Colonic mucosa (tissue), 4 donors: ENCODE results near the gene SESN3. TPM values are rescaled to one million over a fixed set of nuclear protein-coding genes. Genes with fewer than 3 reads are reported as not detected.

Source experiments
- DNase-seq: peaks from one replicate; pipeline ENCODE4 v3.0.0-alpha.2; 2020
- H3K27ac ChIP-seq: fragments of 200-600 bp; one replicate; pipeline ENCODE4 v1.8.0; 2021
- H3K27me3 ChIP-seq: fragments of 200-600 bp; one replicate; pipeline ENCODE4 v1.8.0; 2021
- H3K36me3 ChIP-seq: fragments of 200-600 bp; one replicate; pipeline ENCODE4 v1.8.0; 2021
- H3K4me1 ChIP-seq: fragments of 200-600 bp; one replicate; pipeline ENCODE4 v1.8.0; 2021; ENCODE audit warnings: mild to moderate bottlenecking
- H3K4me3 ChIP-seq: fragments of 200-600 bp; one replicate; pipeline ENCODE4 v1.8.0; 2021
- H3K9ac ChIP-seq, 2 donors: one replicate each; pipeline ENCODE4 v1.7.0; 2013; ENCODE audit warnings: control low read depth in 2 of 2, low read depth in 2 of 2, low read length in 2 of 2
- H3K9me3 ChIP-seq: fragments of 200-600 bp; one replicate; pipeline ENCODE4 v1.8.0; 2021
- intact Hi-C: fragments of 100-400 bp; cut with DNase I; formaldehyde crosslinking; loops from one replicate; pipeline ENCODE4 v1.14.1; 2022
- total RNA-seq, 2 donors: library from RNA; stranded (reverse); fragmentation: NEBNext Ultra II Directional in 1 of 2; extraction: Animal tissue kit (Norgen Biotek cat#: 25700) in 1 of 2; gene quantifications; one replicate each; pipeline ENCODE4 v1.2.1, GENCODE V29; 2021
- TF ChIP-seq, protein P1 (sequence below): fragments of 200-600 bp; IDR thresholded peaks from one replicate; pipeline ENCODE4 v1.8.0; 2022; ENCODE audit warnings: antibody characterized with exemption, mild to moderate bottlenecking
- donor health status: healthy.
- donor health status: DM: no; HTN: no; CAD: no.
- donor health status: DM: no; HTN: no; CAD: no.

SESN3 gene
- total RNA-seq, 2 donors from 2014 or later = 14.7 to 21.2 TPM

GRCh38 chr11:95262994-95263765 lies 32.2 kb upstream of the SESN3 start:
- no peaks in the 10 kb centered on the region for H3K9me3 ChIP-seq
- DNase-seq = no peak
- intact Hi-C loops = no loop called here
- no peak overlapping the region for H3K9ac ChIP-seq
- H3K36me3 ChIP-seq = no peaks in the 10 kb centered on the region
- H3K27me3 ChIP-seq = no peaks in the 10 kb centered on the region
- TF ChIP-seq, protein P1, sequence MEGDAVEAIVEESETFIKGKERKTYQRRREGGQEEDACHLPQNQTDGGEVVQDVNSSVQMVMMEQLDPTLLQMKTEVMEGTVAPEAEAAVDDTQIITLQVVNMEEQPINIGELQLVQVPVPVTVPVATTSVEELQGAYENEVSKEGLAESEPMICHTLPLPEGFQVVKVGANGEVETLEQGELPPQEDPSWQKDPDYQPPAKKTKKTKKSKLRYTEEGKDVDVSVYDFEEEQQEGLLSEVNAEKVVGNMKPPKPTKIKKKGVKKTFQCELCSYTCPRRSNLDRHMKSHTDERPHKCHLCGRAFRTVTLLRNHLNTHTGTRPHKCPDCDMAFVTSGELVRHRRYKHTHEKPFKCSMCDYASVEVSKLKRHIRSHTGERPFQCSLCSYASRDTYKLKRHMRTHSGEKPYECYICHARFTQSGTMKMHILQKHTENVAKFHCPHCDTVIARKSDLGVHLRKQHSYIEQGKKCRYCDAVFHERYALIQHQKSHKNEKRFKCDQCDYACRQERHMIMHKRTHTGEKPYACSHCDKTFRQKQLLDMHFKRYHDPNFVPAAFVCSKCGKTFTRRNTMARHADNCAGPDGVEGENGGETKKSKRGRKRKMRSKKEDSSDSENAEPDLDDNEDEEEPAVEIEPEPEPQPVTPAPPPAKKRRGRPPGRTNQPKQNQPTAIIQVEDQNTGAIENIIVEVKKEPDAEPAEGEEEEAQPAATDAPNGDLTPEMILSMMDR = no peak
- H3K4me3 ChIP-seq = no peak overlapping the region
- no peak overlapping the region for H3K27ac ChIP-seq
- no peaks in the 10 kb centered on the region for H3K4me1 ChIP-seq

GRCh38 chr11:95257456-95257971 lies 26.5 kb upstream of the SESN3 start:
- Histone ChIP-seq H3K27me3 (no peaks in the 10 kb centered on the region), H3K4me3 (no peak overlapping the region), H3K9ac (no peak overlapping the region), H3K36me3 (no peaks in the 10 kb centered on the region), H3K4me1 (peaks cover 4% of the 10 kb centered on the region), H3K27ac (no peak overlapping the region), H3K9me3 (no peaks in the 10 kb centered on the region)
- TF ChIP-seq, protein P1 = no peak
- intact Hi-C loops = no loop called here
- DNase-seq = no peak

DNA sequence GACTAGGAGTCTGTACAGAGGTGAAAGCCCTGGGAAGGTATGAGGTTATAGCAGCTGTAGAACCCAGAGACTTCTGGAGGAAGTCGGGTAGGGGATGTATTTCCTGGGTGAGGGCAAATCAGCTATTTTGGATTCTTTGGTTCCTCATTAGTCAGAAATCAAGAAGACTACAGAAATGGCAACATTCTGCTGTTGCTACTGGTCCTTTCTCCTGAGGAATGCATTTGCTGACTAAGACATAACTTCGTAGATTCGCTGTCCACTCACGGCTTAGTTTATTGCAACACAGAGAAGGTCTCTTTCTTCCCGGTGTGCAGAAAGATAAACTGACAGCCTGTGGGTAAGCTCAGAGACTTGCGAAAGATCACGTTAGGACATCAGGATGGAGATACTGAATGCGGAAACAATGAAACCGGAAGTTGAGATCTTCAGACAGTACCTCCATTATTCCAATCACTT lies 25.3 kb upstream of the SESN3 start:
- peaks cover 4% of the 10 kb centered on the region for H3K4me1 ChIP-seq
- no peaks in the 10 kb centered on the region for H3K27me3 ChIP-seq
- intact Hi-C loops = no loop called here
- TF ChIP-seq, protein P1 = no peak
- no peak overlapping the region for H3K9ac ChIP-seq
- H3K4me3 ChIP-seq = no peak overlapping the region
- no peaks in the 10 kb centered on the region for H3K9me3 ChIP-seq
- no peak for DNase-seq
- no peaks in the 10 kb centered on the region for H3K36me3 ChIP-seq
- H3K27ac ChIP-seq = no peak overlapping the region

DNA sequence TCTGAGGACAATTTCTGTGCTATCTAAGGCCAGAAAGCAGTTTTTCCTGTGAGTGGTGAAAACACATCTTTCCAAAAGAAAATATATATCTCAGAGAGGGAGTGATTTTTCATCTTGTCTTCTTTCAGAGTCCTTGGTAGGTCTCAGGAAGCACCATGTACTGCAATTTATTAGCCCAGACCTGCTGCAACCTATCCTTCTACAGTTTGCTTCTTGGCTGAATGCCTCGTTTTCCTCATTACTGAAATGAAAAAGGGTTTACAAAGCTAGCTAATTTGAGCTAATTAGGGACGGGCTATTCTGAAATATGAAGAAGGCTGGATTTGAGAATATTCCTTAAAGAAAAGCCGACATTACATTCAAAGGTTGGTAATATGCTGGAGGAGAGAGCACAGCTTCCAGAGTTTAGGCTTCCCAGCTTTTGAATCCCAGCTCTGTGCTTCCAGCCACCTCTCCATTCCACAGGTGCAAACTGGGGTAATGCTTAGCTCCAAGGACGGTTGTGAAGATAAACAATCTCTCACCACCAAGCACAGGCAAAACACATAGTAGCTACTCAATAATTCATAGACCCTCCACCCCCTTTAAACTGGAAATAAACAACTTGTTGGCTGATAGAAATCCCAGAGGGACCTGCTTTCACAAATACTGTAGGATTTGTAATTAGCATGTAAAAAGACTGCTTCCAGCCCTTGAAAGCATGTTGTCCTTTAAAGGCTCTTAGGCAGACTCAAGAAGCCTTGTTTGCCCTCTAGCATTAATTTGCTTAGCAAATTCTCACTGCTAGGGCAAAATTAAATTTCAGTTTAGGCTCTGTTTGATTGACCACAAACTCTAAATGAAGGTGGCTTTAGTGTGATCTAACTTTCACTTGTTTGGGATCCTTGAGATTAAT lies 24.5 kb upstream of the SESN3 start:
- intact Hi-C loops = no loop called here

DNA sequence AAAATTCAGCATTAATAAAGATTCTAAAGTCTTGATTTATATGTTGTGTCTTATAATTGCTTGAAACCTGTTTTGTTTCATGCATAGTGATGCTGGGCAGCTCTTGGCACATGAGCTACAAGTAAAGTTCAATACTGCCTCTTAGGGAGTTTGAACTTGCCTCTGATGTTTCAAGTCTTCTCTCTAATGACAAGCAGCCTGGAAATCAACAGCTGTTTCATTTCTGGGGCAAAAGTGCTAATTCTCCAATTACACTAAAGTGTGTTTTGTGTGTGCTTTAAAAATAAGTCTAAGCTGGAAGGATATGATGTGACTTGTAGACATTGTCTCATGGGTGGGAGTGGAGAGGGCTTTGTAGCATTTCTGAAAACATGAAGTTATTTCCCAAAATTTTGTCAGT lies 23.7 kb upstream of the SESN3 start:
- H3K4me1 ChIP-seq = peaks cover 4% of the 10 kb centered on the region
- DNase-seq = no peak
- H3K27ac ChIP-seq = no peak overlapping the region
- intact Hi-C loops = no loop called here
- no peaks in the 10 kb centered on the region for H3K27me3 ChIP-seq
- H3K36me3 ChIP-seq = no peaks in the 10 kb centered on the region
- TF ChIP-seq, protein P1 = no peak
- H3K9me3 ChIP-seq = no peaks in the 10 kb centered on the region
- H3K9ac ChIP-seq = no peak overlapping the region
- no peak overlapping the region for H3K4me3 ChIP-seq

More for the DNA sequence above, 24.5 kb upstream of the SESN3 start:
- H3K27ac ChIP-seq = no peak overlapping the region
- H3K36me3 ChIP-seq = no peaks in the 10 kb centered on the region
- H3K4me1 ChIP-seq = peaks cover 4% of the 10 kb centered on the region
- DNase-seq = no peak
- no peak overlapping the region for H3K9ac ChIP-seq
- no peak overlapping the region for H3K4me3 ChIP-seq
- no peaks in the 10 kb centered on the region for H3K27me3 ChIP-seq
- TF ChIP-seq, protein P1 = no peak
- H3K9me3 ChIP-seq = no peaks in the 10 kb centered on the region
